HG03439 (cell line): Measurements from ENCODE around the gene SLC9A6.
"Not testable (repeated sequence)": the region's sequence is repeated elsewhere in the genome, so short reads cannot be mapped to it uniquely, and the experiment has no call there.

Experiments used
- ATAC-seq: cut with Tn5 transposase; IDR thresholded peaks from one replicate; pipeline ENCODE4 v1.9.1; 2021; ENCODE audit warnings: mild to moderate bottlenecking, moderate library complexity; ENCODE audit not compliant: unreplicated experiment

SLC9A6 gene

GRCh38 chrX:136028383-136028984 is 43.2 kb downstream of the SLC9A6 start:
- ATAC-seq, result no peak

GRCh38 chrX:136029766-136030165 is 44.5 kb downstream of the SLC9A6 start:
- no peak for ATAC-seq

DNA sequence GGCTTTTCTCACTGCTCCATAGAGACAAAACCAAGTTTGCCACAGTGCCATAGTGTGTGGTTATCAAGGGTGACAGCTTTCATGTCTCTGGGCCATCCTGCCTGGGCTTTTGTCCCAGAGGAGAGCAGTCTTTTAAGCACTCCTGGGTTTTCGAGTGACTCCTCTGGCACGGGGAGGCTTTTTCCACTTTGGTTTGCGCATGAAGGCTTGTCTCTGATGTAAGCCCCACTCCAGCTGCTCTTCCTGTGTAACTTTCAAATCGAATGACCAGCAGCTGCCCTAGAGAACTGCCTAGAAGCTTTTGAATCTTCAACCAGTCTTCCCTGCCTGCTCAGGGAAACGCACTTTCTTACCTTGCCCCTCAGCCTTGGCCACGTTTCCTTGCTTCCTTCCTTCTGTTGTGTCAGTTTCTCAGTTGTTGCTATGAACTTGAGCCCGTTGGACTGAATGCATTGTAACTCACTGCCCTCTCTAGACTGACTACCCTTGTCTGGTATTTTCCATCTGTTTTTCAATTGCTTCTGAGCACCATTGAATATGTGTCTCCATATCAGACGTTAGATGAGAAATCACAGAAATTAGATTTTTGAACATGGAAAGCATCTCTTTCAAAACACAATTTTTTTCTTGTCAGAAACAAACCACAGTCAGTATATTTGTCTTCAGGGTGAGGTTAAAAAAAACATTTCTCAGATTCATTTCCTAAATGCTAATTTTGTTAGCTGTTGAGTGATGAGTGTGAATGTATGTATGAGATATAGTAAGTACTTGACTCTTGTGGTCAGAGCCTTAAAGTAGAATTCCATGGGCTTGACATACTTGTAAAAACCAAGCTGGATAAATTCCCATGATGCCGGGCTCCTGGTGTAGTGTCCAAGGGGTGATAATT is 45.3 kb downstream of the SLC9A6 start:
- ATAC-seq, result no peak

DNA sequence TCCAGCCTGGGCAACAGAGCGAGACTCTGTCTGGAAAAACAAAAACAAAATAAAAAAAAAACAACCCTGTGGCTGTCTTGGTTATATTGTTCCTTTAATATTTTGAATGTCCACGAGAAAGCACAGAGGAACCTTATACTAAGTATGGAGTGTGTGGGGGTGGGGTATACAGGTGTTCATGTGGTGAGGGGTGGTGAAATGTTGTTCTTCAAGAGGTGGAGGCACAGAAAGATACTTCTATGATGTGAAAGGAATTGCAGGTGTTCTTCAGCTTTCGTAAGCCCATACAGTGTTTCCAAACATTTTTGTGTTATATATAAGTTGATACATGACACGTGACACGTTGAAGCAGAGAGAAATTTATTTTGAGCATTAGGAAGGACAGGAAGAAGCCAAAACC is 46.4 kb downstream of the SLC9A6 start:
- ATAC-seq, result no peak

DNA sequence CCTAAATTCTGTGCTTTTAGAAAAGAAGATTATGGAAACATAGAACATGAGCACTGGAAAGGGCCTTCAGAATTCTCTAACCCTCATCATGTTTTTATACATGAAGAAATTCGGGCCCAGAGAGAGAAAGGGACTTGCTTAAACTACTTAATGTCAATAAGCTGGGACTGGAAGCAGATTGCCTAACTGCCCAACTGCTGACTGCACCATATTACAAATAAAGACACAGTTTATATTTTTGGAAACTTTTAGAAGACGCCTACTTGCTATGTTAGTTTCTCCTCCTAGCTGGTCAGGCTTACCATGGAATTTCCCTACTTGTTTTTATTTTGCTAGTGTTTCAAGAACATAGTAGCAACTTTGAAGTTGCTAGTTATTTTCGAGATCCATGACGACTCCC is 47.1 kb downstream of the SLC9A6 start:
- ATAC-seq, result no peak

DNA sequence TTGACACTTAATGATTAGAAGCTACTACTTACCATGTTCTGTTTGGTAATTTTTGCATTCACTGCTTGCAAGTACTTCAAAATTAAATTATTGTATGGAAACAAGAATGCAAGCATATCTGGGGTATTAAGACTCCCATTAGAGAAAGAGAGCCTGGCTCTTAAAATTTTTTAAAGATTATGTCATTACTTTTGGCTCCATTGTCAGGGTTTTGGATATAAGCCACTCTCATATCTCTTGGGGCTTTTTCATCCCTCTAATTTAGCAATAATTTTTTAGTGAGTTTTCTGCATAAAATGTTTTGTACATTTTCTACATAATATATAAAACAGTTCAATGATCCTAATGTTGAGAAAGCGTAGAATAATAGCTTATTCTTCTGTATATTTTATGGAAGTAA is 49.4 kb downstream of the SLC9A6 start:
- no peak for ATAC-seq

DNA sequence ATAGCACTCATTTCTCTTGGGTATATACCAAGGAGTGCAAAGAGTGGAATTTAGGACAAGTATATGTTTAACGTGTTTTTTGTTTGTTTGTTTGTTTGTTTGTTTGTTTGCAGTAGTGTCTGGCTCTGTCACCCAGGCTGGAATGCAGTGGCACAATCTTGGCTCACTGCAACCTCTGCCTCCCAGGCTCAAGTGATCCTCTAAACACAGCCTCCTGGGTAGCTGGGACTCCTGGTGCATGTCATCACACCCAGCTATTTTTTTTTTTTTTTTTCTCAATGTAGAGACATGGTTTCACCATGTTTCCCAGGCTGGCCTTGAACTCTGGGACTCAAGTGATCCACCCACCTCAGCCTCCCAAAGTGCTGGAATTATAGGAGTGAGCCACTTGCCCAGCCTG is 50.4 kb downstream of the SLC9A6 start:
- ATAC-seq, result no peak

DNA sequence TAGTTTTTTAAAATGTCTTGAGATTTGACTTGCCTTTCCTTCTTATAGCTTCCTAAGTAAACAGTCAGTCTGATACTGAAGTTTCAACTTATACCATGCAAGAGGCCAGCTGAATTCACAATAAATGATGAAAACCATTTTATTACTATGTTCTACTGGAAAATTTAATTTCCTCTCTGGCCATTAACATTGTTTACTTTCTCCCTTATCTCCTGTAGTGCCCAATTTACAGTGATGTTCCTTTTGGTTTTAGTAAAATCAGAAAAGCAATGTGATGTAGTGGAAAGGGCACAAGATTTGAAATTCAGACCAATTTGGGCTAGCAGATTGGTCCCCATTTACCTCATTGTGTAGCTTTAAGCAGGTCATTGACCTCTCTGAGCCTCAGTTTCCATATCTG is 54.2 kb downstream of the SLC9A6 start:
- no peak for ATAC-seq

DNA sequence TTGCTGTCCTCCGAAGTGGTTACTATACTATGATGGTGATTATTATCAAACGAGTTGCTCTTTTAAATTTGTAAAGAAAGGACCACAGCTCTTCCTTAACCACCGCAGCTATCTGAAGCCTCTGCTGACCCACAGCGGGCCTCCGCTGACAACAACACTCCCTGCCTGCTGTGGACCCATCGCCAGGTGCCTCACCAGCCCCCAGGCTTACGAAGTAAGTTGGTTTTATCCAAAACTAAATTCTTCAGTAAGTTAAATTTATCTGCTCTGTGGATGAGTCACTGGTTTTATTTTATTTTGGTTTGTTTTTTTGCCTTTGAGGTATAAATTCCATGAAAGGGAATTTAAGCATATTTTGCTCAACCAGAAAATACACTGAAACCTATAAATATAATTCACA is 54.7 kb downstream of the SLC9A6 start:
- ATAC-seq, result no peak

DNA sequence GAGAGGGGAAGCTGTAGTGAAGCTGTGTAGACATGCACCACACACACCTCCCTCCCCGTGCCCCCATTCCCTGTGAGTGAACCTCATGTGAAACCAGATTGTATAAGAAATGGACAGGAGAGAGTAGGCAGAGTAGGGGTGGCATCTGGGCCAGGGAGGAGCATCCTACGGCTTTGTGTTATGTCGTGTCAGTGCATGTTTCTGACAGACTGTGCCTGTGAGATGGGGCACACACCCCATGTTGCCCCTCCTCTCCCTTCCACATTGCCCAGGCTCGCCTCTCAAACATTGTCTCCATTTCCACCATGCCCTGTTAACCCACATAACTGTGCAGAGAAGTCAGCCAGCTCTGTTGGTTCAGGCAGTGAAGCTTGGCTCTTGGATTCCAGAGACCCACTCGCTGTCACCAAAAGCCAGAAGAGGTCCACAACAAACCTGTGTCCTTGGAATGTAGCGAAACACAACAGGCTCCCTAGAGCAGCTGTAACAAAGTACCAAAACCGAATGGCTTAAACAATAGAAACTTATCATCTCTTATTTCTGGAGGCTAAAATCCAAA is 56.1 kb downstream of the SLC9A6 start:
- ATAC-seq, result no peak

GRCh38 chrX:136045008-136045407 is 59.8 kb downstream of the SLC9A6 start:
- ATAC-seq, result no peak

DNA sequence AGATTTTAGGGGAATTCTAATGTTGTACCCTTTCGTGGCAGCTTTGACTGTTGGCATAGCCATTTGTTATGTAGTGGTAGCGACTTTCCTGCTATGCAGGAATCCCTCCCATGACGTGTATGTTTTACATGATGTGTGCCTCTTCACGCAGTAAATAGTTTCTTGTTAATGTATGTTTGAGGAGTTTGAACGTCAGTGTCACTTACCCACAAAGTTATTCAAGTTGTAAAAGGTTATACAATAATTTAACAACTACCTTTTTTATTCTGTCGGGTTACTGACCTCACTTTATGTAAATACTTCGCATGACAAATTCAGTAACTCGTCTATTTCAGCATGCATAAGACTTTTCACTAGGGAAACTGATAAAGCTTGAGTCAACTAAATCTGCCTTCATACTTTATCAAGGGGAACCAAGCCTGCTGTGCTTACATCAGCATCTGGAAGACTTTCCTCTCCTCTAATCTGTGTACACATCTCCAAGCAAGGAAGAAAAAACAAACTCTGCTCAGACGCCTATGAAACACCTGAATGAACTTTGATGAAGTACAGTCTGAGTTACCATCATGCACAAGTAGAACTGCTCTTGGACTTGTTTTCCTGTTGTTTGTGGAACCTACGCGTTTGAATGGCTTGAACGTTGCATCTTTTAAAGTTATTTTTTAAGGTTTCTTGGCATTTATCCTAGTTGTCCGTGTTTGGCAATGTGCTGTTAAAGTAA is 61.2 kb downstream of the SLC9A6 start:
- ATAC-seq, result no peak

DNA sequence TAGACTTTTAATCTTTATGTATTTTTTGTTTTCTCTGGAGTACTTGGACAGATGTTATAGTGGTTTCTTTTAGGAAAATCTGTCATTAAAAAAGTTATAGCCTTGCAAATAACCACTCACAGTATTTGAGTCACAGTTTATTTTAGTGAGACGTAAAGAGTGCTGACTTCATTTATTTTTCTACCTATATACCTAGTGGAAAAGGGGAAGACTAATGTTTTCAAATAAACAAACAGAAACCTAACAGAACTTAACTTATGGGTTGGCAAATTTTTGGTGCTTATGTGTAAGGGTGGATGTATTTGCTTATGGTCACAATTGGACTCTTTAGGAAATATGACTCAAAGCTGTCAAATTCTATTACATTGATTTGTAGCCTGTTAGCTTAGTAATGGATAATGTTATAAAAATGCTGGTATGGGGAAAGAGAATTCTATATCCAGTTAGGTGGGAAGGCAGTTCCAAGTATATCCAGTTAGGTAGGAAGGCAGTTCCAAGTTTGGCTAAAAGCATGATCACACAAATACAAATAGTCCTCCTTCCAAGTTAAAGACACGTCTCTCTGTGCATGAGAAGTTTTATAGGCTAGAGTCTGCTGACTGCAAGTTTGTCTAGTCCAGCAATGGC is 61.9 kb downstream of the SLC9A6 start:
- ATAC-seq, result no peak

GRCh38 chrX:136047969-136048368 is 62.7 kb downstream of the SLC9A6 start:
- no peak for ATAC-seq

DNA sequence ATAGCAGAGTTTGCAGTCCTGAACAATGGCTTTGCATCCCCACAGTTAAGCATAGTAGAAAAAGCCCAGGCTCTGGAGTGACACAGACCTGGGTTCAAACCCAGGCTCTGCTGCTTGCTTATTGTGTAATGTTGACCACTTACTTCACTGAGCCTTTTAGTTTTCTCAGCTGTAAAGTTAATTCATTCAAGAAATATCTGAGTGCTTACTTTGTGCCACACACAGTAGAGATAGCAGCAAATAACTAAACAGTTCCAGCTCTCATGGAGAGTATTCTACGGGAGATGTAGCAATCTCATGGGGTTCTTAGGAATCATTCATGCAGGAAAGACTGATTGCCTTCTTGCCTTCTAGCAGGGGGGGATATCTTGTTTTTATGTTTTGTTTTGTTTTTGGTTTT is 63.2 kb downstream of the SLC9A6 start:
- no peak for ATAC-seq

DNA sequence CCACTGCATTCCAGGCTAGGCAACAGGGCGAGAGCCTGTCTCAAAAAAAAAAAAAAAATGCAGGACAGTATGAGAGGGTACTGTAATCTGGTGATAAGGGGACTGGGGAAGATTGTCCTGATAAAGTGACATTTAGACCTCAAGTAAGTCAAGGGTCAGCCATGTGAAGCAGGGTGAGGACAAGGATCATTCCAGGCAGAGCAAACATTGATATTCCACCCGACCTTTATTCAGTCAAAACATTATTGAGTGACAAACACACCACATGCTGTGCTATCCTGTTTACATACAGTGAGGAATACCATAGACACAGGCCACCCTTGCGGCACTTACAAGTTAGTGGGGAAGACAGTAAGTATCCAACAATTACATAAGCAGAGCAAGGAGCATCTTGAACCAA is 64.4 kb downstream of the SLC9A6 start:
- no peak for ATAC-seq

GRCh38 chrX:136050875-136051274 is 65.6 kb downstream of the SLC9A6 start:
- ATAC-seq, result not testable (repeated sequence)

GRCh38 chrX:136051611-136052010 is 66.4 kb downstream of the SLC9A6 start:
- no peak for ATAC-seq

DNA sequence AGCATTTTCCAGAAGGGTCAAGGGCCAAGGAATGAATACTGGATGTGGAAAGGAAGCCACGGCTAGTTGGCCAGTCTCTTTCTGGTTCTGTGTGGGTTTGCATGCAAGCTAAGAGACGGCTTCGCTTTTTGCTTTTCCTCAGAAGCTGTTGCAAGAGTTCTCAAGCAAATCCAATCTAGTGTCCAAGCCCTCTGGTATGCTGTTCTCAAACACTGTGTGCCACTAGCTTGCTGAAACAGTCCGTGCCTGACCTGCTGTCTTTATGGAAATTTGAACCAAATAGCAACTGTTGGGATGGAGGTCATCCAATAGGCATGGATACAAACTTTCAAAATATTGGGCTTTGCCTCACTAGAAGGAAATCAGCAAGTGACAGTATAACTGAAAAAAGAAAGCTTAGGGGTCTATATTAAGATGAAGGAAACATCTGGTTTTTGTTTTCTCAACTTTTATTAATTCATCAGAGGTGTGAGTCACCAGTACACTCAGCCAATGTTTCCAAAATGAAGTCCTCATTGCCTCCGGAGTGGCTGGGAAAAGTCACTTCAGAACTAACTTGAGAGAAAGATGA is 70.5 kb downstream of the SLC9A6 start:
- no peak for ATAC-seq

GRCh38 chrX:136057567-136057966 is 72.3 kb downstream of the SLC9A6 start:
- no peak for ATAC-seq

- no peak for ATAC-seq
These were observed 74.1 kb downstream of the SLC9A6 start for GRCh38 chrX:136059350-136059749.
